GM13976 (cell line): Measurements from ENCODE around the gene ELANE.
"Not testable (repeated sequence)": the region's sequence is repeated elsewhere in the genome, so short reads cannot be mapped to it uniquely, and the experiment has no call there.

ENCODE experiments used
- DNase-seq: peaks from one replicate; pipeline ENCODE4 v3.0.0; 2012; ENCODE audit warnings: low spot score
- CTCF ChIP-seq: IDR thresholded peaks from 2 replicates; pipeline ENCODE4 v1.5.1; 2012; ENCODE audit warnings: borderline replicate concordance, mild to moderate bottlenecking; ENCODE audit not compliant: insufficient read depth; ENCODE audit errors: extremely low read depth, missing control alignments, control extremely low read depth
- in situ Hi-C: fragments of 300-500 bp; cut with MboI; formaldehyde crosslinking; loops from one replicate; pipeline ENCODE4 v1.12.0; 2022; ENCODE audit warnings: low sequenced_read_pairs, mixed read lengths, inconsistent platforms; ENCODE audit not compliant: unreplicated experiment

The ELANE gene

GRCh38 chr19:831407-832369 lies 20.4 kb upstream of the ELANE start:
- in situ Hi-C loops: no loop called here
- TF ChIP-seq CTCF: no peak

GRCh38 chr19:834216-834615 lies 17.9 kb upstream of the ELANE start:
- TF ChIP-seq CTCF: no peak
- in situ Hi-C loops: no loop called here
- DNase-seq: no peak

More at GRCh38 chr19:831407-832369, 20.4 kb upstream of the ELANE start:
- no peak for DNase-seq

GRCh38 chr19:835210-835810 lies 16.8 kb upstream of the ELANE start:
- no peak for TF ChIP-seq CTCF
- DNase-seq: no peak
- in situ Hi-C loops: no loop called here

GRCh38 chr19:840519-841206 lies 11.4 kb upstream of the ELANE start, which contains the start of gene PRTN3:
Gene PRTN3 (plus strand): TSS chr19:840999. CDS start chr19:841009, 10 bp downstream.
- in situ Hi-C loops: no loop called here
- no peak for DNase-seq
- no peak for TF ChIP-seq CTCF

- in situ Hi-C loops, DNase-seq: not testable (repeated sequence)
Observed at GRCh38 chr19:842802-843179, 9.3 kb upstream of the ELANE start.

- DNase-seq: no peak
- in situ Hi-C loops: no loop called here
- no peak for TF ChIP-seq CTCF
Observed at GRCh38 chr19:843180-843835, 8.8 kb upstream of the ELANE start.
